SIG-M5 treated with dmso at 0.1 percent for 504 hours (cell line): ENCODE results near the gene GIMAP6.
A peak's percentile ranks its signal among the peaks of the same experiment; 100 is the strongest.
"Not testable (repeated sequence)": the region's sequence is repeated elsewhere in the genome, so short reads cannot be mapped to it uniquely, and the experiment has no call there.

ENCODE experiments used
- DNase-seq: peaks from one replicate; lab custom pipeline; 2025; ENCODE audit not compliant: unreplicated experiment; lab: John Stamatoyannopoulos, UW

The GIMAP6 gene

DNA sequence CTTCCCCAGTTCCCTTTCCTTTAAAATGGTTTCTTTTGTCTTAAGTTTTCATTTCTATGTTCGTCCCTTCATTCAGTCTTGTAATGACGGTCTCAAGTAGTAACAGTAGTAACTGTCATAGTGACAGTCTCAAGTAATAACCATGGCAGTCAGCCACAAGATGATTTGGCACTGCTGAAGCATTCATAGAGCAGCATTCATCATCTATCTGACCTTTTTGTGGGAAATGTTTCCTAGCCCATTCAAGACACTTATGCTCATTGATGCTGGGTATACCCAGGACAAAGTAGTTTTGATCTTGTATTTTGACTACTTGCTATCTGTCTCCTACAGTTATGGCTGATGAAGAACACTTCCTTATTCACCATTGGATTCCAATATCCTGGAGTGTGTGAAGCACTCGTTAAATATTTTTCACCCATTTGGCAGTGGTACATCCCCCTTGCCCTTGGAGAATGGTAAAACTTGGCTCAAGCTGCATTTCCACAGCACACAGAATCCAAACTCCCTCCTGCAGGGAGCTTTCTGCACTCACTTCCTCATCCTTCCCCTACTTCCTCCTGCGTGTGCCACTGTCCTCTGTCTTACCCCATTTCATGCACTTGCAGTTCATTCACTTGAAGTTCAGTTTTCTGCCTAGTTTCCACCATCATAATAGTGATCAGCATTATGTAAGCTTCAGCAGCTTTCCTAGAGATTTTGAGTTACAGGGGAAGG is 46.0 kb downstream of the GIMAP6 start:
- DNase-seq, result peak; percentile 90

DNA sequence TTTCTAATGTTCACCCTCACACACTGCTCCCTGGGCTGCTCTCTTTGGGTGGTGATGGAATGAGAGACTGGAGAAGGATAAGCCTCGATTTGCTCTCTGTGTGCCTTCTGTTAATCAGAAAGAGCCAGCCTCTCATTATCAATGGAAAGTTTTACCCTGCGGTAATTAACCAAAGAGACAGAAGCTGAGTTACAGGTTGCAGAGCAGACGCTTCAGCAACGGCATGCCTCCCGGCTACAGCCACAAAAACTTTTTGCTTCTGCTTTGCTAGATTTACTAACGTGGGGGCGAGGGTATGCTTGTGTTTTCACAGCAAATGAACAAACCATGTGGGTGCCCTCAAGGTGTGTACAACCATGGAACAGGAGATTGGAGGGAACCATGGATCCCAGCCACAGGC is 47.0 kb downstream of the GIMAP6 start:
- DNase-seq, result no peak

GRCh38 chr7:150580638-150581394 is 51.4 kb downstream of the GIMAP6 start:
- no peak for DNase-seq

DNA sequence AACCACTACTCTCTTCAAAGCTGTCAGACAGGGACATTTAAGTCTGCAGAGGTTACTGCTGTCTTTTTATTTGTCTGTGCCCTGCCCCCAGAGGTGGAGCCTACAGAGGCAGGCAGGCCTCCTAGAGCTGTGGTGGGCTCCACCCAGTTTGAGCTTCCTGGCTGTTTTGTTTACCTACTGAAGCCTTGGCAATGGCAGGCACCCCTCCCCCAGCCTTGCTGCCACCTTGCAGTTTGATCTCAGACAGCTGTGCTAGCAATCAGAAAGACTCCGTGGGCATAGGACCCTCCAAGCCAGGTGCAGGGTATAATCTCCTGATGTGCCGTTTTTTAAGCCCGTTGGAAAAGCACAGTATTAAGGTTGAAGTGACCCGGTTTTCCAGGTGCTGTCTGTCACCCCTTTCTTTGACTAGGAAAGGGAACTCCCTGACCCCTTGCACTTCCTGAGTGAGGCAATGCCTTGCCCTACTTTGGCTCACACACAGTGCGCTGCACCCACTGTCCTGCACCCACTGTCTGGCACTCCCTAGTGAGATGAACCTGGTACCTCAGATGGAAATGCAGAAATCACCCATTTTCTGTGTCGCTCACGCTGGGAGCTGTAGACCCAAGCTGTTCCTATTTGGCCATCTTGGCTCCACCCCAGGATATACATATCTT is 52.1 kb downstream of the GIMAP6 start:
- DNase-seq, result not testable (repeated sequence)
